Measurements from ENCODE around the gene RAI1. TPM values are rescaled to one million over a fixed set of nuclear protein-coding genes. Genes with fewer than 3 reads are reported as not detected.

RAI1 gene
- total and polyA plus RNA-seq, 9 donors = 1.5 to 57.7 (median 35.3) TPM

GRCh38 chr17:17767887-17768418, 86.7 kb downstream of the RAI1 start:
- H3K9me3 ChIP-seq = no peaks in the 10 kb centered on the region
- H3K27ac ChIP-seq = no peak overlapping the region
- no peak for DNase-seq
- H3K36me3 ChIP-seq = no peaks in the 10 kb centered on the region
- H3K4me3 ChIP-seq = no peak overlapping the region
- WGBS, 3 donors = 73 to 90% (median 78%) methylated on average over 6 of the region's 6 CpGs
- no peak for TF ChIP-seq POLR2A (IDR thresholded peaks at IDR 0.05)
- TF ChIP-seq EP300 (IDR thresholded peaks at IDR 0.05) = no peak
- no peak for TF ChIP-seq CTCF (IDR thresholded peaks at IDR 0.05)
- H3K27me3 ChIP-seq = no peaks in the 10 kb centered on the region
- intact Hi-C loops (cut with DNase I) = no loop called here
- peaks cover 27% of the 10 kb centered on the region for H3K4me1 ChIP-seq (ENCODE audit: insufficient read depth)

- no peak for TF ChIP-seq CTCF (IDR thresholded peaks at IDR 0.05)
Measured at GRCh38 chr17:17768424-17769088, 87.3 kb downstream of the RAI1 start.

GRCh38 chr17:17769869-17770631, 88.8 kb downstream of the RAI1 start:
- no peaks in the 10 kb centered on the region for H3K36me3 ChIP-seq
- H3K27me3 ChIP-seq = no peaks in the 10 kb centered on the region
- TF ChIP-seq EP300 (IDR thresholded peaks at IDR 0.05) = no peak
- TF ChIP-seq CTCF (IDR thresholded peaks at IDR 0.05) = no peak
- no peak for TF ChIP-seq POLR2A (IDR thresholded peaks at IDR 0.05)
- 48 to 66% (median 61%) methylated on average over 24 to 25 of the region's 25 CpGs for WGBS, 3 donors
- peaks cover 27% of the 10 kb centered on the region for H3K4me1 ChIP-seq (ENCODE audit: insufficient read depth)
- H3K9me3 ChIP-seq = no peaks in the 10 kb centered on the region
- DNase-seq = no peak
- intact Hi-C loops (cut with DNase I) = no loop called here
- no peak overlapping the region for H3K4me3 ChIP-seq
- no peak overlapping the region for H3K27ac ChIP-seq

More at GRCh38 chr17:17768424-17769088, 87.3 kb downstream of the RAI1 start:
- Histone ChIP-seq H3K4me1 (ENCODE audit: insufficient read depth) (peaks cover 27% of the 10 kb centered on the region), H3K9me3 (no peaks in the 10 kb centered on the region), H3K36me3 (no peaks in the 10 kb centered on the region), H3K4me3 (no peak overlapping the region), H3K27me3 (no peaks in the 10 kb centered on the region), H3K27ac (no peak overlapping the region)
- intact Hi-C loops (cut with DNase I) = no loop called here
- no peak for DNase-seq
- 61 to 66% (median 65%) methylated on average over 14 of the region's 14 CpGs for WGBS, 3 donors

GRCh38 chr17:17770632-17771044, 89.4 kb downstream of the RAI1 start:
- intact Hi-C loops (cut with DNase I) = no loop called here
- Histone ChIP-seq H3K9me3 (no peaks in the 10 kb centered on the region), H3K4me3 (no peak overlapping the region), H3K36me3 (no peaks in the 10 kb centered on the region), H3K4me1 (ENCODE audit: insufficient read depth) (peaks cover 27% of the 10 kb centered on the region), H3K27ac (no peak overlapping the region), H3K27me3 (no peaks in the 10 kb centered on the region)
- DNase-seq = no peak
- 64 to 81% (median 75%) methylated on average over 13 of the region's 13 CpGs for WGBS, 3 donors
- TF ChIP-seq EP300 (IDR thresholded peaks at IDR 0.05) = no peak
- no peak for TF ChIP-seq CTCF (IDR thresholded peaks at IDR 0.05)

All from ovary (tissue), 9 donors.